Effector CD4-positive, alpha-beta T cell (primary cell): ENCODE data around the gene SUPT3H.

Experiments
- DNase-seq: peaks from one replicate; pipeline ENCODE4 v3.0.0-alpha.2; 2020

The SUPT3H gene

DNA sequence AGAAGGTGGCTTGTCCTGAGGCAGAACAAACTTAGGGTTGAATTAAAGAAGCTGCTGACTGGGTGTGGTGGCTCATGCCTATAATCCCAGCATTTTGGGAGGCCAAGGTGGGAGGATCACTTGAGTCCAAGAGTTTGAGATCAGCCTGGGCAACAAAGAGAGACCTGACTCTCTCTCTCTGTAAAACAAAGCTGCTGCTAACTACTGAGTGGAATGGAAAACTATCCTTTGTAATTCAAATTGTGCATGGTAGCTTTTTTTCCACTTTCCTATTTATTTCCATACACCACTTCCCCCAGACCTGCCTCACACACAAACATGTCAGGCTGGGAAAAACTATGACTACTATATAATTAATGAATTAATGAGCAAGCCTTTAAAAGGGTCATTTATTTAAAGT, 553.2 kb downstream of the SUPT3H start:
- no peak for DNase-seq

DNA sequence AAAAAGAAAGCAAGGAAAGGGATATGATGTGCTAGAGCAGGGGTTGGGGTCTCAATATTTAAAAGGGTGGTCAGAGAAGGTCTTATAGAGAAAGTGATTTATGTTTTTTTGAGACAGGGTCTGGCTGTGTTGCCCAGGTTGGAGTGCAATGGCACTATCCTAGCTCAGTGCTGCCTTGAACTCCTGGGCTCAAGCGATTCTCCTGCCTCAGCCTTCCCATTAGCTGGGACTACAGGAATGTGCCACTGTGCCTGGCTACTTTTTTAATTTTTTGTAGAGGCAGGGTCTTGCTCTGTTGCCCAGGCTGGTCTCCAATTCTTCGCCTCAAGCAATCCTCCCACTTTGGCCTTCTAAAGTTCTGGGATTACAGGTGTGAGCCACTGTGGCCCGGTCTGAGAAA, 557.0 kb downstream of the SUPT3H start:
- DNase-seq, result no peak

DNA sequence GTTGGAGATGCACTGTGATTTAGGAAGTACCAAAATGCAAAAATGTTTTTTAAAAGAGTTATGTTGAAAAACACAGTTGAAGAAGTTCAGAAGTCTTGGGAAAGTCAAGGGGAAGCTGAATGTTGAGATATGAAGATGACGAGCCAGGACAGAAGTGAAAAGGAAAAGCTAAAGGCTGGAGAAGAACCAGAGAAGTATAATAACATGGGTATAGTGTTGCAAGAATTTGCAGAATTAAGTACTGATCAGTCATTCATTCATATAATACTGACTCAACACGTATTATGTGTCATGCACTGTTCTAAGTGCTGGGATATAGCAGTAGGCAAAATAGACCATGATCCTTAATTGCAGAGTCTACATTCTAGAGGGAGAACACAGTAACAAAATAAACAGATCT, 557.4 kb downstream of the SUPT3H start:
- DNase-seq, result no peak

DNA sequence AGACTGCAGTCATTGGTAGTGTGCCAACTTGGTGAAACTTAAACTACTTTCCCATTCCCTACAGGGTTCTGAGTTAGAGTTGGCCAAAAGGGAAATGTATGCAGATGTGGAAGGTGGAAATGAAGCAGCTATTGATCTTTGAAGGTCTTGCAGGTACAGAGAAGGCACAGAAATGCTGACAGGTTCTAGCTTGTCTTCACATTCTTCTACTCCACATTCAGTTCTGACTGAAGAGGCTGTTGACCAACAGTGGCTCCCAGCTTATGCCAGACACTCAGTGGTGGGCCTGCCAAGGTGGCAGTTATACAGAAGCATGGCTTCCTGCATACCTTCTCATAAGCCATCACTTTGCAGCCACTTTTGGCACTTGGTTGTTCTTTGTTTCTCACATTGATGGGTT, 566.3 kb downstream of the SUPT3H start:
- DNase-seq, result no peak

DNA sequence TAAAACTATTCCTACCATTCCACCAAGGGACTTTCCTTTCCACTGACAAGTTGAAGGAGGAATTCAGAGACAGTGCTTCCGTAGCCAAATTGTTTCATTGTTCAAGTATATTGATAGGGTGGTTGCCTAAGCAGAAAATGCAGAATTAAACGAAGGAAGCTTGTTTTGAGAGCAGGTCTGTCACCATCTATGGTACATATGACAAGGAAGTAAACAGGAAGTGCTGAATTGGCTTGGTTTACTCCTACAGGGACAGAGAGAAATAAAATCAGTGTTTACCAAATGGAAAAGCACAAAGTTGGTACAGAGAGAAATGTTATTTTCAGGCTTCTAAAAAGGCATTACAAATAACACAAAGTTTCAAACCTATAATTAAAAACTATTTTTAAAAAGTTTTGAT, 568.5 kb downstream of the SUPT3H start:
- no peak for DNase-seq

DNA sequence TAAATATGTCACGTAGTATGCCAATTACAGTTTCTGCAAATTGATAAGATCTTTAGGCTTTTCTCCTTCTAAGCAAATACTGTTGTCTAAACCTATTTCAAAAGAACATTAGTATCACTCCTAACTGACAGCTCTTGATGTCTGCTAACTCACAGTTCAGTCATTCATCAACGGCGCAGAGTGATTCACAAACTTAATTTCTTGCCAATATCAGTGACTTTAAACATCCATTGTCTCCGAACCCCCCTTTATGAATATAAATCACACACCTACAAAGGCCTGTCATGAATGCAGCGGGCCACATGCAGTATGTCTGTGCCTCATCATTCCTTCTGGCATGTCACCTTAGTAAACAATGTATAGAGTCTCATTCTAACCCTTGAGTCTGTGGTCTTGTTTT, 569.6 kb downstream of the SUPT3H start:
- no peak for DNase-seq

DNA sequence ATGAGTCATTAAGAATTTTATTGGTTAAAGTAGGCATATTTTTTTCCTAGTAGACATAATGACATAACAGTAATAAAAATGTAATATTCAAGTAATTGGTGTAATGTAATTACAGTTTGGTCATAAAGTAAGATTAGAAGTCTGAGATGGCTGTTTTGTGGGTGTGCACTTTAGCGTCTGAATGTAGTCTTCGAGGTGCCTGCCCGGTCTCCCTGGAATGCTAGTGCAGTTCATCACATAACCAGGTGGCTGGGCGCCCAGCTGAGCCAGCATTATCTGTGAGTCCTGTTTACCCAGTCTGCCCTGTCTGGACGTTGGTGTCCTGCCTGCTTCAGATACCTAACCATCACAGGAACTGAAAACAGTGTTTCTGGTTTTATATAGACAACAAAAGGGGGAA, 571.1 kb downstream of the SUPT3H start:
- no peak for DNase-seq

DNA sequence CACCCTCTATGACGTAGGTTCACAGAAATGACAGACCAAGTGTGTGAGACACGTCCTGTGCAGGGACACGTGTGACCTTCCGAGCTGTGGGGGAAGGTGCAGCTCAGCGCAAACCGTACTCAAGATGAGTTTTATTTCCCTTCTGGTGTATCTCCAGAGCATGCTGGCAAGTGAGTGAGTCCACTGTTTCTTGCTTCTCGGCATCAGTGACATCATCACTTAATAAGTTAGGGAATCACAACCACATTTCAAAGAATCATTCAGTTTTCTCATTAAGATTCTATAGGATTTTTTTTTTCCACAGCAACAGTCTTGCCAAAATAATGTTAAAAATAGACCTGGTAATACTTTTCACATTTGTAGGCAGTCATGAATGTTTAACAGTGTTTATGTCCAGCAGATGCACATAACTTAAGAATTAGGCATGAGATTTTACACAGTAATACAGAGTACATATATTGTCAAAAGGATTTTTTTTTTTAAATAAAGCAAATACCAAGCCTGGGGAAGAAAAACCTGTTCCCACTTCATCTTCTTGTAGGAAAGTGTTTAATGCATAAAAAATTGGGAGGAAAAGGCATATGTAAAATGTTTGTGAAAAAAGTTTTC, 572.4 kb downstream of the SUPT3H start:
- no peak for DNase-seq

DNA sequence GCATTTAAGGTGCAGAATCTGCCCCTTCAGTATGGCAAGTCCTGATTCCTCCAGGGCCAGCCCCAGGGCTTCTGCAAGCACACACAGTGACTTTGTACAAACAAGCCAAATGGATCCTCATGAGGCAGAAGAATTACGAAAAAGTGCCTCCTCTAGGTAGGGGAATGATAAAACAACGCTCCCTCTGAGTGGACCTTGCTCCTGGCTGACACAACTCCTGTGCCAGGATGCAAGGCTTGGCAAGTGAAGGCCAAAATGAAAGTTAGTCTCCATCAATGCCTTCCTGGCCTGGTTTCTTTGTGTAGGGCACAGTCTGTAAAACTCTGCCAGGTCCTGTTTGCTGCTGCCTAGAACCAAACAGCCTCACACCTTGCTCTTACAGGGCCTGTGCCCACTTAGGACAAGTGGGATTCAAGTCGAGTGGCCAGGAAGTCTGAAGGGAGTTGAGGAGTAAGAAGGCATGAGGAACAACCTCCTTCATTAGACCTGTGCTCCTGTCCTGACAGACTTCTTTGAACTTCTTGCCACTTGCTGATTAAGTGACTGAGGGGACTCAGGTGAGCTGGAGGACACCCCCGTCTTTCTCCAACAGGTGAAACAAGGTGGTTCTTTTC, 573.1 kb downstream of the SUPT3H start:
- DNase-seq, result no peak

DNA sequence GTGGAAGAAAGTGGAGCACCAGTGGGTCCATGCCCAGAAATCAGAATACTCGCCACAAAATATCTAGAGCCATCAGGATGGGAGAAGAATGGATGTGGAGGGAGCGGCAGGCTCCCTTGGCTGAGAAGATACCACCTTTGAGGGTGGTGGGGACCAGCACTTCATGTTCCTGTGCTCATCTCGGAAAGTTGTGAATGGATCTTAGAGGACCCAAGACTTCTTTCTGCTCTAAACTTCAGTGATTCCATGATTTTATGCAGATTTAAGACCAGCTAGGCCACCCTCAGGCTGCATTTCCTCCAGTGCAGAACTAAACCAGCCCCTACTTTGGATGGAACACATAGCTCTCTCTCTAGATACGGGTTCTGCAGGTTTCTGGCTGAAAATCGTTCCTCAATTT, 573.7 kb downstream of the SUPT3H start:
- no peak for DNase-seq

DNA sequence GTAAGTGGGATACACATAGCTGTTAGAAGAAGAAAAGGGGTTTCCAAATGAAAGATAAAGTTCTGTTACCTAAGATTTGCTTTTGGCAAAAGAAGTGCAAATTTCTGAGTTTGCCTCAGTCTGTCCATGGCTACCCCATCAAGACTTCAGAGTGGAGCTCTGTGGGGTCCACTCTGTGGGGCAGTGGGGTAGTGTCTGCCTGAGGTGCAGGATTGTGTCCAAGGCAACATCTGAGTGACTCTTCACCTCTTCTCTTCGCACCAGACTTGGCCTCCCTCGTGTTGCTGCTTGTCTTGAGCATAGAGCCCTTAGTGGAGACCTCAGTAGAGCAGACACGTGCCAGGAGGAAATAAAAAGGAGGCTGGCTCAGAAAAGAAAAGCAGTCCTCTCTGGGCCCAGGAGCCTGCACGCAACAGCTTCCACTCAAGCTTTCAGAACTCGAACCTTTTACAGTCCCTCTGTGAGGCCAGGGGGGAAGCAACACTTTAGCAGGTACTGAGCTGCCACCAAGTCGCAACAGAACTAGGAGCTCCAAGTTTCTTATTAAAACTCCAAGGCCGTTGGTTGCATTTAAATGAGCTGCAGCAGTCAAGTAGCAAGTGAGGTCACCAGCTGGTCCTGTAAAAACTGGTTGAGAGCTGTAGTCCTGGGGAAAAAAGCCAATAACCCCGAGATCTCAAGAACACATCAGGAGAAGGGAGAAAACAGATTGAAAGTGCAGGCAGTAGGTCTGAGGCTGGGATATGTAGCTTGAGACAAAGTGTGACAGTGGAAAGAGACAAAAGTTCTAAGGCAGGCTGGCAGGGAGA, 576.7 kb downstream of the SUPT3H start:
- no peak for DNase-seq

DNA sequence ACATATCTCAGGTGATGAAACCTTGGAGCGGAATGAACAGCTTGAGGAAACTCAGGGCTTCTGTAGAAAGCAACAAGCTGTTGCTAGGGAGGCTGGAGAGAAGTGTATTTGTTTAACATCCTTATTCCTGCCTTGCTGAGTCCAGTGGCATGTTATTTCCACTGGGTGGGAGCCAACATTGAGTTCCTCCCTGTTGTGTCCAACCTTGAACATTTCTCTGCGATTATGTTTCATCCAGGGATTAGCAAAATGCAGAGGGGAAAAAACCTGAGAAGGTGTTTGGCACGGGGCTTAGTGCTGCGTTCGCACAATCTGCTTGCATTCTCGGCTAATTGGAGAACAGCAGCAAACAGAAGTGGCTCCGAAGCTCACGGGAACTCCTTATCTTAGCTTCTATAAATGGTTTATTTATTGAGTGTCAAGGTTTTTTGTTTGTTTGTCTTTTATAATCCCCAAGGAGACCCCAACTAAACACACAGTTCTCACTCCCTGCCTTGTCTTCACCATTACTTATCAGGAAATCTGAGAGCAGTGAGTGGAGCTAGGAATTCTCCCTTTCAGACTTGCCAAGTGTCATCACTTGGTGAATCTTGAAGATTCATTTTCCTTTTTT, 577.5 kb downstream of the SUPT3H start:
- DNase-seq, result no peak

DNA sequence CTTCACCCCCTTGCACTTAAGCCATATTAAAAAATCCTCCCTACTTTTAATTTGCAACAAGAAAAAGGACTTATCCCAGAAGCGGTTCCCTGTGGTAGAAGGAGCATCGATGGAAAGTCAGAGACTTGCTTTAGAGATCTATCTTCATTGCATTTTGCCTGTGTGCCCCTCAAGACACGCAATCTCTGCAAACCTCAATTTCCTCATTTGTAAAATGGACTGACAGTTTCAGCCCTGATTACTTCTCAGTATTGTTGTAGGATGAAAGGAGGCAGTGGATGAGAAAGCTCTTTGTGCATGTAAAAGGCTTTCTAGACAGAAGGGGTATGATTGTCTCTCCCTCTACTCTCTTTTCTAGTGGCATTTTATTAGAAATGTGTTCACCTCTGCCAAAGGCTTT, 580.0 kb downstream of the SUPT3H start:
- DNase-seq, result no peak

DNA sequence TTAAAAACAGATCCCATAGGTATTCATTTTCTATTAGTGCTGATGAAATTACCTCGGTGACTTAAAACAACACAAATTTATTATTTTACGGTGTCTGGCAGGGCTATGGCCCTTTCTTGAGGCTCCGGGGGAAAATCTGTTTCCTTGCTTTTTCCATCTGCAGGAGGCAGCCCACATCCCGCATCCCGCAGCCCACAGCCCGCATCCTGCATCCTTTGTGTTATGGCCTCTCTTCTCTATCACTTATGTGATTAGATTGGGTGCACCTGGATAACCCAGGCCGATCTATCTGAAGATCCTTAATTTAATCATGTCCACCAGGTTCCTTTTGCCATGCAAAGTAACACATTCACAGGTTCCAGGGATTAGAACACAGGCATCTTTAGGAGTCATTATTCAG, 582.4 kb downstream of the SUPT3H start:
- DNase-seq, result no peak

DNA sequence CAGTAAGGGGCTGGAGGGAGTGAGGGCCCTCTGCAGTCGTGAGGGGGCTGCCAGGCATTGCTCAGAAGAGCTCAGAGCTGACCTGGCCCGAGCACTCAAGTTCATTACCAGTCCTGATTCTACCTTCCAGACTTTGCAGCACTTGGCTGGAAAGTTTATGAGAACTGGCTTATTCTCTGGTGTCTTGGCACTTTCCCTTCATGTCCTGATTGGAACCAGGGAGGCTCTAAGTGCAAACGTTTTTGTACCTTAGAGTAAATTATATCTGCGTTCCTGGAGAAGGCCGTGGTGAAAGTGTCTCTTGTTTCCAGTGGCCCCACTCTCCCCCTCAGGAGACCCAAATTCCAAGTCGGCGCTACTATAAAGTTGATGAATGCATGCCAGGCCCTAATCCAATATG, 587.9 kb downstream of the SUPT3H start:
- no peak for DNase-seq

DNA sequence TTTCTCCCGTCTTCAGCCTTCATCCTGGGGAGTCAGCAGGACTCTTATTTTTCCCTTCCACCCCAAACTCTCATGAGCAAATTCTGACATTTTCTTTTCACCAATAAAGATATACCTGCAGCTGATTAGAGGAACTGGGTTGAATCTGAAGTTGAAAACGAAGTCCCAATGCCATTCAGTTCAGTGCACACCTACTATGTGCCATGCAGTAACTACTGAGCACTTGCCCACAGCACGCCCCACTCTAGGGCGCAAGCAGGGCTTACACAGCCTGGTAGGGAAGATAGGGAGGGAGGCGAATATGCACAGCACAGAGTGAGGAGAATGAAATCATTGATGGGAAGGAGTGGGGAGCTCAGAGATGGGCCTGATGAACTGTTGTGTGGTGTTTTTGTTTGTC, 588.7 kb downstream of the SUPT3H start:
- DNase-seq, result no peak

DNA sequence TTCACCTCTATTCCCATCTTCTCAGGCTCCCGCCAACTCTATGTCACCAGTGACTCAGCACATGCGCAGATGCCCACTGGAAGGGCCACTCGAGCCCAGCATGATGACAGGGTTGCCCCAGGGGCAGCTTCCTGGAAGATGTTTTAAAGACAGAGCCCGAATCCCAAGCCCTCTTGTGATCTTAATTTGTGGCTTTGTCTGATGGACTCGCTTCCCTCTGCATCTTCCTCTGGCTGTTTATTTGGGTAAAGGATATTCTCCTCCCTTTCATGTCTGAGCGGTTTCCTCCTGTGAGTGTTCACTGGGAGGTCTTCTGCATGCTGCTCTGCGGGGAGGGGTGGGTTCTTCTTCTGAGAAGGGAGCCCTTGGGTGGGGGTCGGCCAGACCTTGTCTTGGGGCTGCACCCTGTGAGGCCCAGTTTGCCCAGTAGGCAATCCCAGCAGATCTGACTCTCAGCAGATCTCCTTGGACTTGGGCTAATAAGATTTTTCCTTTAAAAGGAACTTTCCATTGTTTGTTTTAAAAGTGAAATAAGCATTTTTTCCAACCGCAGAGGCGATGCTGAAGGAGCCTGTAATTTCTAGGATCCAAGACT, 589.2 kb downstream of the SUPT3H start:
- no peak for DNase-seq

DNA sequence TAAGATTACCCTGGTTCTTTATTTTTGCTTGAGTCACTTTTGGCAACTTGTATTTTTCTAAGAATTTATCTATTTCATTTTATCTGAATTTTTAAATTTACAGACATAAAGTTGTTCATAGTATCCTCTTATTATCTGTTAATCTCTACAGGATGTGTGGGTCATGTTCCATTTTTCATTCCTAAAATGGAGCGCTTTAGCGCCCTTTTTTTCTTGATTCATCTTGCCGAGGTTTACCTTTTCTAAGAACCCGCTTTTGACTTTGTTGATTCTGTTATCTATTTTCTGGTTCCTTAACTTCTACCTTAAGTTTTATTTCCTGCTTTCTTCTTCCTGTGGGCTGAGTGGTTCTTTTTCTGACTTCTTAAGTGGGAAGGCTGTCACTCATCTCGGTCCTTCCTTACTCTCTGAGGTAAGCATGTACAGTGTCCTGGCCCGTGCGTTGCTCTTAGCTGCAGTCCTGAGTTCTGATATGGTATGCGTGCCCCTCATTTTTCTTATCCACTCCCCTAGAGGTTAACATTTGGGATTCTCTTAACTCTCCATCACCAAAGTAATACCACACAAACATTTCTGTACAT, 590.4 kb downstream of the SUPT3H start:
- no peak for DNase-seq

DNA sequence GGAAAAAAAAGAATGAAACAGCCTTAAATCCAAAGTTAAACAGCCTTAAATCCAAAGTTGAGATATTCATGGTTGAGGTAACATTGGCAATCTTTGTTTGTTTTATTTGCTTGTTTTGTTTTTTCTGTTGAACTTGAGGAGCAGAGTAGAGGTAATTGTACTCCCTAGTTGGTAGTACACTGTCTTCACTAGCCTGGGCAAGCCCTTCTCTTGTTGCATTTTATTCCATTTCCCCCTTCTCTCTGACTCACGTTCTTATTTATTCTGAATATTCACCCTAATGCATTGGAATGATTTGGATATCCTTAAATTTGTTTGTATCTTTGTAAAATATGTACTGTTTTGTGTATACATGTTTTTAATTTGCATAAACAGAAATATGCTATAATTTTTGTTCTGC, 592.6 kb downstream of the SUPT3H start:
- no peak for DNase-seq

DNA sequence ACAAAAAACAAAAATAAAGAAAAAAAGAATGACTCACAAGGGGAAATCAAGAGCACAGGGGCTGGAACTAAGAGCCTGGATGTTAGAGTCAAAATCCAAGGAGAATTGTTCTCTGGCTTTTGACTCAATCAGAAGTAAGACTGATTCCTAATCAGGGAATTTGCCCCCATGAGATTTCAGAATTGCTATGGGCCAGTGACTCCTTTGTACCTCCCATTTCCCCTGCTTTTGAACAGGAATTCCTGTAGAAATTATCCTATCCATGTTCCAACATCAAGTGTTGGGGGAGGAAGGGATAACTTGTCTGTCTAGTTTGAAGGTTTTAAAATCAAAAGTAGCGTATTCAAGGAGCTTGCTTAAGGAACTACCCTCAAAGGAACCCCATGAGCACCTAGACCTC, 593.5 kb downstream of the SUPT3H start:
- no peak for DNase-seq

DNA sequence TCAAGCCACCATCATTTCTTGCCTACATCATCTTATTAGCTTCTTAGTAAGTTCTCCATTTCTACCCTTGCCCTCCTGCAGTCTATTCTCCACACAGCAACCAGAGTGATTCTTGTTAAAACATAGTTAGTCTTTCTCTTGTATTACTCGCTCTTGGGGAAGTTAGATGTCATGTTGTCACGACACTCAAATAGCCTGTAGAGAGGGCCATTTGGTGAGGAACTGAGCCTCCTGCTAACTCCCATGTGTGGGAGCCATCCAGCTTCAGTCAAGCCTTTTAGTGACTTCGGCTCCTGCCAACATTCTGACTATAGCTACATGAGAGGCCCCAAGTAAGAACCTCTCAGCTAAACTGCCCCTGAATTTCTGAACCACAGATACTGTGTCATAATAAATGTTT, 594.8 kb downstream of the SUPT3H start:
- DNase-seq, result no peak

DNA sequence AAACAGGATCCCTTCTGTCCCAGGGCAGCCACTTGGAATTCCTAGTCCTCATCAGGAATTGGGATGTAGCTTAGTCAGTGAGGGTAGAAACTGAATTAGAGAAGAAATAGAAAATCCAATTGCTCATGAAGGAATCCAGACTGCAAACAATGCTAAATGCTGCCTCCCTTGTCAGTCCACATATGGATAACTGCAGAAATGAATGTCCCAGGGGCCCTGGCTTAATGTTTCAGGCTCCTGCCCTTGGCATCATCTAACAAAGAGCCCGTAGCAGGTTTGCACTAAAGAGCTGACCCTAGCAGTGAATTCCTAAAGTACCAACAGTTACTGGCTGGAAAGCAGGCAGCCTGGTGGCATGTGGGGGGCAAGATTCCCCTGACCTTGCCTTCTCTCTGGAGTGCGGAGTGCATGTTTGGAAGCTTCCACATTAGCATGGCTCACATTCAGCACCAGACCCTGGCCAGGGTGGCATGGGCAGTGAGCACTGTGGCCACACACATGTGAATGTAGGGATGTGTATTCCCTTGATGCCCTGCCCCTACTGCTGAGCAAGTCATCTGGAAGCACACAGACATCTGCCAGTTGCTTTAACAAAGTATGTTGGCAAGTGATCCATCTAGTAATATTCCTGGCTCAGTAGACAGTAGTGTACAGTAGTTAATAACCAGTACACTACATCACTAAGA, 595.7 kb downstream of the SUPT3H start:
- DNase-seq, result no peak

DNA sequence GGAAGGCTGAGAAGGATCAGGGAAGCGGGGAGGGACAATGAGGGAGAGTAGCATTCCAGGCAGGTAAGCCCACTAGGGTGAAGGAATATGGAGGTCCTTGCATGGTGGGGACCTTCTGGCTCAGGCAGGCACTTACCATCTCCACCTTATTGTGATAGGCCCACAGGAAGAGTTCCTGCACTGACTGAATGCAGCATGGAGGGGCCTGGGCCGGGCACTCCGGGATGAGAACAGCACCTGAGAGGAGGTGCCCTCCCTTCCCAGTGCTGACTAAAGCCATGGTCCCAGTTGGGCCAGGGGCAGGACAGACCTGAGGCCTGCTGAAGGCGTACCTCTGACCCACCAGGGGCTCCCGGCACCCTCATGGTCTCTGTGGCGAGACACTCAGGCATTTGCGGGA, 597.6 kb downstream of the SUPT3H start:
- no peak for DNase-seq
